GM23338 (cell line): ENCODE measurements around the gene STIL. TPM values are rescaled to one million over a fixed set of nuclear protein-coding genes. Genes with fewer than 3 reads are reported as not detected.

Experiments
- ATAC-seq: fragments of 200-7000 bp; cut with Tn5 transposase; 3 replicates; pipeline ENCODE4 v1.9.1; 2020
- DNase-seq: peaks from one replicate; pipeline ENCODE4 v3.0.0-alpha.2; 2015; ENCODE audit warnings: low spot score
- H2AFZ ChIP-seq: fragments of 200-600 bp; sonication (generic); 2 replicates; pipeline ENCODE4 v1.8.0; 2016; ENCODE audit warnings: antibody characterized with exemption, mild to moderate bottlenecking, moderate library complexity
- H3F3A ChIP-seq: fragments of 200-600 bp; sonication (generic); replicated peaks from 2 replicates; pipeline ENCODE4 v1.8.0; 2017; ENCODE audit warnings: antibody characterized with exemption, mixed run types, low read depth
- H3K27ac ChIP-seq: fragments of 200-600 bp; sonication (generic); 2 replicates; pipeline ENCODE4 v1.6.1; 2016; ENCODE audit warnings: low read depth
- H3K27me3 ChIP-seq: fragments of 200-600 bp; sonication (generic); 2 replicates; pipeline ENCODE4 v1.8.0; 2016; ENCODE audit warnings: mild to moderate bottlenecking, mixed run types, moderate library complexity; ENCODE audit not compliant: insufficient read depth
- H3K36me3 ChIP-seq: fragments of 200-600 bp; sonication (generic); 2 replicates; pipeline ENCODE4 v1.8.0; 2016; ENCODE audit warnings: mild to moderate bottlenecking; ENCODE audit not compliant: insufficient read depth
- H3K4me1 ChIP-seq: fragments of 200-600 bp; sonication (generic); 2 replicates; pipeline ENCODE4 v1.8.0; 2016; ENCODE audit warnings: mild to moderate bottlenecking, moderate library complexity; ENCODE audit not compliant: insufficient read depth
- H3K4me2 ChIP-seq: fragments of 200-600 bp; sonication (generic); 2 replicates; pipeline ENCODE4 v1.7.1; 2017; ENCODE audit warnings: mixed run types
- H3K4me3 ChIP-seq: fragments of 200-600 bp; sonication (generic); 2 replicates; pipeline ENCODE4 v1.6.1; 2016; ENCODE audit warnings: mixed run types
- H3K79me2 ChIP-seq: fragments of 200-600 bp; sonication (generic); replicated peaks from 2 replicates; pipeline ENCODE4 v1.8.0; 2017; ENCODE audit warnings: mild to moderate bottlenecking; ENCODE audit not compliant: insufficient read depth
- H3K9me2 ChIP-seq: fragments of 200-600 bp; sonication (generic); 2 replicates; pipeline ENCODE4 v1.8.0; 2017; ENCODE audit not compliant: insufficient read depth
- H4K20me1 ChIP-seq: fragments of 200-600 bp; sonication (generic); replicated peaks from 2 replicates; pipeline ENCODE4 v1.8.0; 2017; ENCODE audit warnings: mild to moderate bottlenecking; ENCODE audit not compliant: insufficient read depth
- H3K27ac Mint-ChIP-seq: 2 replicates; pipeline ENCODE4 v1.8.0; 2020; ENCODE audit warnings: inconsistent platforms, mild to moderate bottlenecking, moderate library complexity, mixed read lengths
- H3K27me3 Mint-ChIP-seq: 3 replicates; pipeline ENCODE4 v1.8.0; 2022; ENCODE audit warnings: low read depth, mild to moderate bottlenecking, moderate library complexity, mixed read lengths, inconsistent platforms; ENCODE audit not compliant: insufficient read depth, poor library complexity
- H3K36me3 Mint-ChIP-seq: 3 replicates; pipeline ENCODE4 v1.8.0; 2021; ENCODE audit warnings: low read depth, mild to moderate bottlenecking, inconsistent platforms, moderate library complexity, mixed read lengths
- H3K4me1 Mint-ChIP-seq: 3 replicates; pipeline ENCODE4 v1.8.0; 2020; ENCODE audit warnings: mild to moderate bottlenecking, inconsistent platforms, mixed read lengths
- H3K4me3 Mint-ChIP-seq: 3 replicates; pipeline ENCODE4 v1.8.0; 2021; ENCODE audit warnings: moderate library complexity, mild to moderate bottlenecking, inconsistent platforms, mixed read lengths
- H3K9me3 Mint-ChIP-seq: 3 replicates; pipeline ENCODE4 v1.8.0; 2020; ENCODE audit warnings: moderate library complexity, mild to moderate bottlenecking, inconsistent platforms, mixed read lengths
- ETS1 ChIP-seq: IDR thresholded peaks from 2 replicates; pipeline ENCODE4 v1.6.1; 2016; ENCODE audit warnings: antibody characterized with exemption
- EZH2 ChIP-seq: fragments of 200-600 bp; sonication (generic); IDR thresholded peaks from one replicate; pipeline ENCODE4 v1.8.0; 2017; ENCODE audit warnings: antibody characterized with exemption, mild to moderate bottlenecking, low read depth; ENCODE audit not compliant: unreplicated experiment
- JUNB ChIP-seq: IDR thresholded peaks from one replicate; pipeline ENCODE4 v1.6.1; 2016; ENCODE audit warnings: antibody characterized with exemption; ENCODE audit not compliant: unreplicated experiment
- POLR2AphosphoS5 ChIP-seq: IDR thresholded peaks from 2 replicates; pipeline ENCODE4 v1.6.1; 2016; ENCODE audit warnings: antibody characterized with exemption, low read depth
- ZNF462 ChIP-seq: fragments of 250-450 bp; sonication (Bioruptor Pico); IDR thresholded peaks from 2 replicates; pipeline ENCODE4 v1.5.0; 2020; ENCODE audit warnings: mild to moderate bottlenecking, moderate library complexity
- polyA plus RNA-seq: library from polyadenylated mRNA; unstranded; fragments of >200 nt; fragmentation: Nextera tagmentation; extraction: Ambion mirVana; gene quantifications from 2 replicates; pipeline ENCODE4 v1.2.1, GENCODE V29; 2016
- total RNA-seq: library from RNA; depleted of rRNA; stranded (reverse); fragments of >200 nt; shearing (Covaris generic); gene quantifications from 2 replicates; pipeline ENCODE4 v1.2.3, GENCODE V29; 2014

The STIL gene
- total and polyA plus RNA-seq, 2 experiments from 2014 or later, result 15.6 to 38.2 TPM

- peaks cover 11% of the 10 kb centered on the region for H3F3A ChIP-seq
- DNase-seq, result no peak
- peaks cover 20% of the 10 kb centered on the region for H3K4me1 Mint-ChIP-seq
- H3K36me3 Mint-ChIP-seq, result no peaks in the 10 kb centered on the region
- H3K4me1 ChIP-seq, result peaks cover 33% of the 10 kb centered on the region
- no peaks in the 10 kb centered on the region for H3K9me2 ChIP-seq
- peaks cover 5% of the 10 kb centered on the region for H4K20me1 ChIP-seq
- H3K36me3 ChIP-seq, result no peaks in the 10 kb centered on the region
- no peak overlapping the region for H2AFZ ChIP-seq
- H3K27me3 Mint-ChIP-seq, result peaks cover 34% of the 10 kb centered on the region
- H3K27ac Mint-ChIP-seq, result no peak overlapping the region
- TF ChIP-seq POLR2AphosphoS5 (no peak), EZH2 (peak; percentile 73)
- 0 out of 2 replicates have a peak overlapping the region, but pooled peaks have one; percentile 30 for H3K4me3 ChIP-seq
- no peaks in the 10 kb centered on the region for H3K79me2 ChIP-seq
- H3K27ac ChIP-seq, result no peak overlapping the region
- H3K4me2 ChIP-seq, result peak overlapping the region; percentile 64
- no peak overlapping the region for H3K4me3 Mint-ChIP-seq
- H3K27me3 ChIP-seq, result peaks cover 98% of the 10 kb centered on the region
- H3K9me3 Mint-ChIP-seq, result 0 out of 3 replicates have a peak, but pooled peaks cover 3% of the 10 kb centered on the region
- ATAC-seq, result peak; percentile 9; the same call in 2 of the 3 replicates
These were observed 90.6 kb downstream of the STIL start for GRCh38 chr1:47223174-47223920.

GRCh38 chr1:47222476-47222875 lies 91.5 kb downstream of the STIL start:
- Histone ChIP-seq H3K4me1 (peaks cover 26% of the 10 kb centered on the region), H3K79me2 (no peaks in the 10 kb centered on the region), H3K27me3 (peaks cover 98% of the 10 kb centered on the region), H3K27ac (no peak overlapping the region), H2AFZ (no peak overlapping the region), H3K4me3 (no peak overlapping the region), H3K4me2 (no peak overlapping the region), H3F3A (peaks cover 10% of the 10 kb centered on the region; the same call in 1 of the 2 replicates), H3K9me2 (no peaks in the 10 kb centered on the region), H4K20me1 (no peaks in the 10 kb centered on the region; the same call in none of the 2 replicates), H3K36me3 (no peaks in the 10 kb centered on the region)
- H3K4me1 Mint-ChIP-seq, result peaks cover 12% of the 10 kb centered on the region
- DNase-seq, result no peak
- no peak for ATAC-seq
- peaks cover 26% of the 10 kb centered on the region for H3K27me3 Mint-ChIP-seq
- H3K27ac Mint-ChIP-seq, result no peak overlapping the region
- no peak for TF ChIP-seq JUNB
- TF ChIP-seq ZNF462, result no peak
- no peak for TF ChIP-seq ETS1
- TF ChIP-seq EZH2, result no peak
- no peak for TF ChIP-seq POLR2AphosphoS5
- no peaks in the 10 kb centered on the region for H3K36me3 Mint-ChIP-seq
- H3K9me3 Mint-ChIP-seq, result 0 out of 3 replicates have a peak, but pooled peaks cover 3% of the 10 kb centered on the region
- H3K4me3 Mint-ChIP-seq, result no peak overlapping the region
